HG02610 (cell line): ENCODE data around the gene PSEN2.
"Not testable (repeated sequence)": the region's sequence is repeated elsewhere in the genome, so short reads cannot be mapped to it uniquely, and the experiment has no call there.

ENCODE experiments used
- ATAC-seq: cut with Tn5 transposase; IDR thresholded peaks from one replicate; pipeline ENCODE4 v1.9.1; 2021; ENCODE audit warnings: mild to moderate bottlenecking, moderate library complexity; ENCODE audit not compliant: unreplicated experiment

PSEN2 gene

GRCh38 chr1:226908913-226909312 is 38.5 kb downstream of the PSEN2 start:
- ATAC-seq: no peak

DNA sequence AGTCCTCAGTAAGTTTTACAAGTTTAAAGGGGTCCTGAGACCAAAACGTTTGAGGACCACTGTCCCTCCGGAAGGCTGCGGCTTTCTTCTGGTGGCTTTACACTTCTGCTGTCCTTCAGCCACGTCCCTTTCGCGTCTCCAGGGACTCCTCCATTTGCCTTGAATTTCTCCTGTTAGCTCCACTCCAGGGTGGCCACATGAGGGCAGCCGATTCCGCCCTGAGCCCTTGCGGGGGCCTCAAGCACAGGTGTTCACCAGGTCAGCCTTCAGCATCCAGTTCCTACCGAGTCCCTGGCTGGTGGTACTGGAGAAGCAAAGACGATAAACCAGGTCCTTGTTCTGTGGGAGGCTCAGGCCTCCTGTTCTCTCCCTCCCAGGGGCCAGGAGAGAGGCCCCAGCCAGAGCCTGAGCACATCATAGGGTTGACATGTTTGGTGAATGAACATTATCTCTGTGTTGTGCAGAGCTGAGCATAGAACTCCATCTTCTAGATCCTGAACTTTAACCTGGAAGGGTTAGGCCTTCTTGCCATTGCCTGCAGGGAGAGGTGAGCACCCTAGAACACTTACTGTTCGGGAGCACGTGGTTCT is 42.3 kb downstream of the PSEN2 start:
- no peak for ATAC-seq

GRCh38 chr1:226915672-226915995 is 45.2 kb downstream of the PSEN2 start:
- ATAC-seq: peak; percentile 20

DNA sequence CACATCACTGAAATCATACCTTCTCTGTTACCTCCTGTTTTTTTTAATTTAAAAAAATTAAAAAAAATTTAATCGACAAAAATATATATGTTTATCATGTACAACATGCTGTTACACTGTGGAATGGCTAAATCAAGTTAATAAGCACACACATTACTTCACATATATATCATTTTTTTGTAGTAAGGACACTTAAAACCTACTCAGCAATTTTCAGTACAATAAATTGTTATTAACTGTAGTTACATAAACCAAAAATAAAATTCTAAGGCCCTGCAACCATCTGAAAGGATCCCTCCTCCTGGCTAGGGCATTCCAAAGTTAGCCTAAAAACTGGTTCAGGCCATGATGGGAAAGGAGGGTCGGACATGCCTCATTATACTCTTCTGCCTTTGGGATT is 46.1 kb downstream of the PSEN2 start:
- ATAC-seq: no peak

DNA sequence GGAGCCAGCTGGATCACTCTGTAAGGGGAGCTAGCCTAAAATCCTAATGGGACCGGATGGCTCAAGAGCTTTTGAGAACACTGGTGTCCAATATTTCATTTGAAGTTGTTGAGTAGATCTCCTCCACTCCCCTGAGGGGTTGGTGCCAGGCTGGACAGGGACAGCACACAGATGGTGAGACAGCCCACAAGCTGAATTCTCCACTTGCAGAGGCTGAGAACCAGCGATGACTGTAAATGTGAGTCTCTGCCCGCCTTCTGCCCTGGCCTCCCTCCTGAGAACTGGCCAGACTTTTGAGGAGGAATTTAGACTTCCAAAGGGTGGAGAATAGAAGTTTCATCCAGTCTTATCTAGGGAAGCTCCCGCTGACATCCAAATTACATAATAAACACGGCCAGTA is 49.2 kb downstream of the PSEN2 start:
- no peak for ATAC-seq

GRCh38 chr1:226919995-226920394 is 49.6 kb downstream of the PSEN2 start:
- ATAC-seq: no peak

GRCh38 chr1:226920446-226920894 is 50.1 kb downstream of the PSEN2 start:
- ATAC-seq: no peak

DNA sequence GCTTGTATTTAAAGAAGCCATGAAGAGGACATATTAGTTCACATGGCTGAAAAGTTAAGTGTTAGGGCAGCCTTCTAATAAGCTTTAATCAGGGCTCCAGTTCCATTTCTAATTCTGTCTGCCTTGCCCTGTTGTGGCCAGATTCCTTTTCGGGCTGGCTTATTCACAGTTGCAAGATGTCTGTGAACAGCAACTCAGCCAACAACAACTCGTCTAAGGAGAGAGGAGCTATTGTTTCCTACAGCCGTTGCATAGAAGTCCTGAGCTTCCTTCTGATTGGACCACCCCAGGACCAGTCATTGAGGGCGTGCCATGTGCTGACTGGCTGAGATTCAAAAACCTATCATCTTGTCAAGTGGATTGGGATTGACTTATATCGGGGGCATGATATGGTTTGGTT is 51.1 kb downstream of the PSEN2 start:
- ATAC-seq: no peak

DNA sequence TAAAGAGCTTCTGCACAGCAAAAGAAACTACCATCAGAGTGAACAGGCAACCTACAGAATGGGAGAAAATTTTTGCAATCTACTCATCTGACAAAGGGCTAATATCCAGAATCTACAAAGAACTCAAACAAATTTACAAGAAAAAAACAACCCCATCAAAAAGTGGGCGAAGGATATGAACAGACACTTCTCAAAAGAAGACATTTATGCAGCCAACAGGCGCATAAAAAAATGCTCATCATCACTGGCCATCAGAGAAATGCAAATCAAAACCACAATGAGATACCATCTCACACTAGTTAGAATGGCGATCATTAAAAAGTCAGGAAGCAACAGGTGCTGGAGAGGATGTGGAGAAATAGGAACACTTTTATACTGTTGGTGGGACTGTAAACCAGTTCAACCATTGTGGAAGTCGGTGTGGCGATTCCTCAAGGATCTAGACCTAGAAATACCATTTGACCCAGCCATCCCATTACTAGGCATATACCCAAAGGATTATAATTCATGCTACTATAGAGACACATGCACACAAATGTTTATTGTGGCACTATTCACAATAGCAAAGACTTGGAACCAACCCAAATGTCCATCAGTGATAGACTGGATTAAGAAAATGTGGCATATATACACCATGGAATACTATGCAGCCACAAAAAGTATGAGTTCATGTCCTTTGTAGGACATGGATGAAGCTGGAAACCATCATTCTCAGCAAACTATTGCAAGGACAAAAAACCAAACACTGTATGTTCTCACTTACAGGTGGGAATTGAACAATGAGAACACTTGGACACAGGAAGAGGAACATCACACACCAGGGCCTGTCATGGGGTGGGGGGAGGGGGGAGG is 59.1 kb downstream of the PSEN2 start:
- ATAC-seq: not testable (repeated sequence)

- no peak for ATAC-seq
These were observed 64.2 kb downstream of the PSEN2 start for GRCh38 chr1:226934483-226935237.

GRCh38 chr1:226937940-226938725 is 67.7 kb downstream of the PSEN2 start:
- ATAC-seq: no peak

- no peak for ATAC-seq
These were observed 68.6 kb downstream of the PSEN2 start for GRCh38 chr1:226938903-226939437.

GRCh38 chr1:226939438-226940028 is 69.1 kb downstream of the PSEN2 start:
- peak; percentile 21 for ATAC-seq

DNA sequence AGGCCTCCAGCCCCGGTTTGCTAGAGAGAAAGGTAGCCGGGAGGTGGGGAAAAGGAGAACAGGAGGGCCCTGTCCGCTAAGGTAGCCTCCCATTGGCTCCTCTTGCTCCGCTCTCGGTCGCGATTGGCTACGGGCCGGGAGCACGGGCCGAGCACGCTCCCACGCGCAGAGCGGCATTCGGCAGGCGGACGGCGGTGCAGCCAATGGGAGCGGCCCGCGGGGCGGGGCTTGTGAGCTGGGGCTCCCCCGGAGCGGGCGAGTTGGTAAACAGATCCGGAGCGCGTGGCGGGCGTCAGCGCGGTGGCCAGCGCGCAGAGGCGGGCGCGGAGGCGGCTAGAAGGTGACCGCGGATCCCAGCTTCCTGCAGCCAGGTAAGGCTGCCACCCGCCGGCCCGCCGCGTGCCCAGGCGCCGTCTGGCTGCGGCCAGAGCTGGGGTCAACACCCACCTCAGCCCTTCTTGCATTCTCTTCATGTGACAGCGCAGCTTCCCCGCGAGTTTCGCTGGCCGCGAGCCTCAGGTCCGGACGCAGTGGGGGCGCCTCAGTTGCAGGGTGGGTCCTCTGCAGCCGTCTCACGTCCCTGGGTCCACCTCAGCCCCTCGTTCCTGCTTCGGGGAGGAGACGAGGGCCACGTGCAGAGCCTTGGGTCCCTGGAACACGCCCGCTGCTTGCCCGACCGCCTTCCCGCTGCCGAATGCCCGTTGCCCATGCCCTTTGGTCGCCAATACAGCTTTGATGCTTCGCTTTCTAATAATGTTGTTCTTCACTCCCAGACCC is 69.8 kb downstream of the PSEN2 start, which contains the start of gene COQ8A:
COQ8A (plus strand) TSS at position 266 of the 777 bp plus-strand sequence. CDS start 21,092 bp downstream, outside the sequence.
- peak; percentile 98 for ATAC-seq

DNA sequence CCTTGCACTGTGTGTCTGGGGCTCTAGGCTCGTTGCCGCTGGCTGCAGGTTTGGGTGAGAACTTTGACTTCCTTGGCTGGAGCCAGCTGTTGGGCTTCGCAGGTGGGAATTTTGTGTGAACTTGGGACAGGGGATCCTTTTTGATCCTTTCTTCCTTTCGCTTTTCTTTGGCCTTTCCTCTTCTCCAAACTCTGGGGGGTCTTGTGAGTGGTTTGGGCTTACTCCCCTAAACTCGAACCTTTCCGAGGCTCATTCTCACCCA is 70.3 kb downstream of the PSEN2 start:
- no peak for ATAC-seq

- ATAC-seq: no peak
These were observed 72.0 kb downstream of the PSEN2 start for GRCh38 chr1:226942392-226942791.

DNA sequence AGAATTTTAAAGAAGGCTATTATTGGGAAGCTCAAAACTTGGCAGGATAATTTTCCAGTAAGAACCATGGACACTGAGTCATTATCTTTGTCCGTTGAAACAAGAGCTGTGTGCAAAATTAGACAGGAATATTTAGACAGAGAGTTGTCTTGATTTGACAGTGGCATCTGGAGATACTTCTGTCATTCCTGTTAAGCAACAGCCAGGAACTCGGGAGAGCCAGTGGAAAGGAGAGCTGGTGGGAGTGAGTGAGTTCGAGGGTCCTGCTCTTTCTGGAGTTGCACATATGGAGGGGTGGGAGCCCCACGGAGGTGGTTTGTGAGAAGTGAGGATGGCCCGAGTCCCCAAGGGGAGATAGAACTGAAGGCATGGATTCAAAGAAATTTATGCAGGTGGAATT is 72.7 kb downstream of the PSEN2 start:
- ATAC-seq: no peak

- ATAC-seq: no peak
These were observed 73.5 kb downstream of the PSEN2 start for GRCh38 chr1:226943927-226944326.

DNA sequence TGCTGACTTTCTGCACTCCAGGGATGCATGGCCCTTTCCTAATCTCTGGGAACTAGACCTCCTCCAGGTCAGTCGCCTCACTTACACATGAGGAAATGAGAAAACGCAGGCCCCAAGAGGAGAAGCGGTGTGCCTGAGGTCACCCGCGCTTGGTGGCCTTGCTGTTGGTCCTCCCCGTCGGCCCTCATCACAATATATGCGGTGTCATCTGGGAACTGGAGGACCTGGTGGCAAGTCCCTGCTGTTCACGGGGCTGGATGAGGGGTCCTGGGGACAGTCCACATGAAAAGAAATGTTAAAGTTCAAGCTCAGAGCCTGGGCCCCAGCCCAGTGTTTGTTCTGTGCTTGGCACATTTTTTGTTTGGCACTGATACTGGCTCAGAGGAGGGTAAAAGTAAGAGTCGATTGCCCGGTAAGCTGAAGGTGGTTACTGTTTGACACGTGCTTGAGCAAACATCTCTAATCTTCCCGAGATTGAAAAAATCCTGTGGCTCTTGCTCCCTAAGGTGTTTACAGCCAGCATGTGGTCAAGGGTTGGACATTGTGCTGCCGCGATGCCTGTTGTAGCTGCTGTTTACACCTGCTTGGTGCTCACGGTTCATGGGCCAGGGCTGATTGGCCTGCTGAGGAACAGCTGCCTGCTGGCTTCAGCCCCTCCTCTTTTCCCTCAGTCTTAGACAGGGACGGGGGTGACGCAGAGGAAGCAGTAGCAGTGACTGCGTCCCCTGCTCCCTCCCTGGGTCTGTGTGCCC is 74.9 kb downstream of the PSEN2 start:
- no peak for ATAC-seq
